GM12878 (cell line): ENCODE measurements around the gene TBCCD1. TPM values are rescaled to one million over a fixed set of nuclear protein-coding genes. Genes with fewer than 3 reads are reported as not detected.

Source experiments
- ATAC-seq: fragments of 200-7000 bp; cut with Tn5 transposase; 3 replicates; pipeline ENCODE4 v1.9.1; 2020; ENCODE audit warnings: mild to moderate bottlenecking, moderate library complexity
- BruUV-seq: library from RNA; stranded (reverse); fragments of 400-500 nt; replicated peaks from 2 replicates; lab custom pipeline; 2021; lab: Mats Ljungman, UMichigan
- CTCF ChIA-PET: fragments of 300-600 bp; sonication (Branson Sonifier 250); formaldehyde crosslinking; extraction: SDS; loops from one replicate; lab custom pipeline; 2021; ENCODE audit warnings: inconsistent platforms; lab: Yijun Ruan, JAX
- POLR2A ChIA-PET: fragments of 350-600 bp; formaldehyde crosslinking; extraction: SDS; loops from one replicate; lab custom pipeline; 2021; ENCODE audit warnings: inconsistent platforms; lab: Charles Lee
- RAD21 ChIA-PET: fragments of 300-600 bp; sonication (Branson Sonifier 250); formaldehyde crosslinking; loops from one replicate; lab custom pipeline; 2023; ENCODE audit warnings: antibody characterized with exemption; ENCODE audit not compliant: unreplicated experiment; lab: Charles Lee
- SMC1A ChIA-PET: fragments of 300-600 bp; sonication (Branson Sonifier 250); formaldehyde crosslinking; loops from one replicate; lab custom pipeline; 2023; ENCODE audit not compliant: unreplicated experiment, uncharacterized antibody; lab: Charles Lee
- DNase-seq: peaks from one replicate; pipeline ENCODE4 v3.0.0-alpha.2; 2011; ENCODE audit warnings: low read depth, low spot score
- FAIRE-seq: peaks from 3 replicates; lab custom pipeline; 2011; peaks lifted over from hg19 to GRCh38; lab: Jason Lieb, UNC
- H2AFZ ChIP-seq: 2 replicates; pipeline ENCODE4 v1.6.0; 2011; ENCODE audit warnings: low read depth, low read length, control low read depth; ENCODE audit not compliant: control insufficient read depth
- H3K27ac ChIP-seq: 2 replicates; pipeline ENCODE4 v1.5.1; 2011; ENCODE audit warnings: control low read depth; ENCODE audit not compliant: control insufficient read depth, insufficient read depth
- H3K27me3 ChIP-seq, 2 experiments: replicated peaks in 1 of 2; 2 replicates each; pipeline versions ENCODE4 v1.6.0 to v1.6.1; 2011; ENCODE audit warnings: low read length in 1 of 2; ENCODE audit not compliant: control insufficient read depth in 2 of 2, insufficient read depth in 2 of 2
- H3K36me3 ChIP-seq, 2 experiments: 2 replicates each; pipeline ENCODE4 v1.5.1; 2011; ENCODE audit warnings: low read length in 1 of 2; ENCODE audit not compliant: control insufficient read depth in 2 of 2, insufficient read depth in 2 of 2
- H3K4me1 ChIP-seq: 2 replicates; pipeline ENCODE4 v1.6.1; 2011; ENCODE audit warnings: mild to moderate bottlenecking, low read length, moderate library complexity, mixed read lengths; ENCODE audit not compliant: control insufficient read depth, insufficient read depth
- H3K4me2 ChIP-seq: 2 replicates; pipeline ENCODE4 v1.6.0; 2011; ENCODE audit warnings: control low read depth; ENCODE audit not compliant: control insufficient read depth, insufficient read depth
- H3K4me3 ChIP-seq: fragments of 200-600 bp; sonication (generic); 2 replicates; pipeline ENCODE4 v1.5.1; 2016
- H3K79me2 ChIP-seq: 2 replicates; pipeline ENCODE4 v1.6.0; 2011; ENCODE audit warnings: low read length; ENCODE audit not compliant: control insufficient read depth, insufficient read depth
- H3K9ac ChIP-seq: 2 replicates; pipeline ENCODE4 v1.8.0; 2011; ENCODE audit warnings: low read length, control low read depth, mixed read lengths; ENCODE audit not compliant: control insufficient read depth, insufficient read depth
- H3K9me3 ChIP-seq: replicated peaks from 3 replicates; pipeline ENCODE4 v1.5.1; 2011; ENCODE audit warnings: mild to moderate bottlenecking, low read length; ENCODE audit not compliant: control insufficient read depth, insufficient read depth
- H4K20me1 ChIP-seq: 2 replicates; pipeline ENCODE4 v1.6.0; 2011; ENCODE audit not compliant: control insufficient read depth, insufficient read depth
- ATF7 ChIP-seq: fragments of 450-650 bp; IDR thresholded peaks from 2 replicates; pipeline ENCODE4 v1.6.1; 2016; ENCODE audit warnings: low read depth, mild to moderate bottlenecking
- BMI1 ChIP-seq: fragments of 450-650 bp; IDR thresholded peaks from 2 replicates; pipeline ENCODE4 v1.6.1; 2016; ENCODE audit warnings: mild to moderate bottlenecking, moderate library complexity, borderline replicate concordance
- ETV6 ChIP-seq, 2 experiments: fragments of 450-650 bp in 1 of 2; IDR thresholded peaks in 1 of 2; conservative IDR thresholded peaks in 1 of 2; 2 replicates each; pipeline ENCODE4 v1.6.1; 2014; ENCODE audit warnings: antibody characterized with exemption in 1 of 2, borderline replicate concordance in 1 of 2, low read depth in 1 of 2, mild to moderate bottlenecking in 1 of 2, moderate library complexity in 1 of 2
- FOXM1 ChIP-seq: IDR thresholded peaks from 2 replicates; pipeline ENCODE4 v1.6.1; 2012; ENCODE audit warnings: low read depth, mild to moderate bottlenecking, inconsistent platforms, low read length, moderate library complexity
- IKZF2 ChIP-seq, 2 experiments: fragments of 450-650 bp; IDR thresholded peaks; 2 replicates each; pipeline ENCODE4 v1.6.1; 2017; ENCODE audit warnings: mild to moderate bottlenecking in 2 of 2, moderate library complexity in 2 of 2
- IRF4 ChIP-seq: IDR thresholded peaks from 2 replicates; pipeline ENCODE4 v1.6.1; 2011; ENCODE audit warnings: low read depth, low read length
- JUND ChIP-seq: IDR thresholded peaks from 2 replicates; pipeline ENCODE4 v1.6.1; 2012; ENCODE audit warnings: low read depth, mild to moderate bottlenecking, low read length, improper control_type of control experiment, moderate library complexity
- MEF2B ChIP-seq: fragments of 450-650 bp; IDR thresholded peaks from 2 replicates; pipeline ENCODE4 v1.6.1; 2018; ENCODE audit warnings: mild to moderate bottlenecking, moderate library complexity; ENCODE audit not compliant: partially characterized antibody, poor library complexity, severe bottlenecking
- NBN ChIP-seq: fragments of 450-650 bp; IDR thresholded peaks from 2 replicates; pipeline ENCODE4 v1.6.1; 2016
- TAF1 ChIP-seq: IDR thresholded peaks from 2 replicates; pipeline ENCODE4 v1.6.1; 2011; ENCODE audit warnings: mild to moderate bottlenecking, low read depth, low read length, borderline replicate concordance
- WRNIP1 ChIP-seq: IDR thresholded peaks from 2 replicates; pipeline ENCODE4 v1.6.1; 2011; ENCODE audit warnings: low read depth, low read length, improper control_type of control experiment, borderline replicate concordance
- ZSCAN29 ChIP-seq: fragments of 450-650 bp; IDR thresholded peaks from 2 replicates; pipeline ENCODE4 v1.6.1; 2017; ENCODE audit warnings: mild to moderate bottlenecking, moderate library complexity
- WGBS: methylation state at CpG from one replicate; pipeline ENCODE4 v1.1.6; 2016; ENCODE audit warnings: low lambda C conversion rate; ENCODE audit not compliant: insufficient replicate concordance, insufficient coverage; ENCODE audit errors: missing lambda C conversion rate; 5-methylcytosine and 5-hydroxymethylcytosine counted together
- in situ Hi-C: fragments of 300-500 bp; cut with MboI; formaldehyde crosslinking; loops from 9 replicates; pipeline ENCODE4 v1.14.3; 2018; ENCODE audit warnings: mixed read lengths
- intact Hi-C: fragments of 100-400 bp; cut with micrococcal nuclease; formaldehyde crosslinking; loops from one replicate; pipeline ENCODE4 v1.14.2; 2022; ENCODE audit not compliant: unreplicated experiment
- polyA plus RNA-seq, 11 experiments: library from polyadenylated mRNA; depleted of rRNA in 4 of 11; unstranded in 6 of 11; stranded (reverse) in 5 of 11; fragments of >200 nt; fragmentation: Nextera tagmentation in 4 of 11; fragmentation: Illumina TruSeq in 1 of 11; extraction: Ambion mirVana in 4 of 11; extraction: Trizol in 1 of 11; gene quantifications; 1 replicate in 1 of 11; 2 replicates in 10 of 11; pipeline versions ENCODE4 v1.2.1 to v1.2.3, GENCODE V29; 2011 to 2016; ENCODE audit warnings: inconsistent platforms in 2 of 11, missing spikeins in 2 of 11, low read depth in 1 of 11
- total RNA-seq, 4 experiments: library from RNA; depleted of rRNA in 3 of 4; stranded (reverse); fragments of >200 nt in 3 of 4; fragmentation: Illumina TruSeq in 1 of 4; extraction: Trizol in 1 of 4; gene quantifications; 2 replicates each; pipeline versions ENCODE4 v1.2.1 to v1.2.3, GENCODE V29; 2013 to 2021
- TF ChIP-seq, protein P1 (sequence below): fragments of 450-650 bp; IDR thresholded peaks from 2 replicates; pipeline ENCODE4 v1.6.1; 2017; ENCODE audit warnings: mild to moderate bottlenecking, moderate library complexity
- TF ChIP-seq, protein P2 (sequence below): fragments of 450-650 bp; IDR thresholded peaks from 2 replicates; pipeline ENCODE4 v1.6.1; 2017; ENCODE audit warnings: antibody characterized with exemption, mild to moderate bottlenecking, moderate library complexity

Gene TBCCD1
- total and polyA plus RNA-seq, 10 of the 15 experiments (the other 5 are each of a cell fraction or from before 2014, with no cell fraction given), result 6.9 to 23.4 (median 14.7) TPM

DNA sequence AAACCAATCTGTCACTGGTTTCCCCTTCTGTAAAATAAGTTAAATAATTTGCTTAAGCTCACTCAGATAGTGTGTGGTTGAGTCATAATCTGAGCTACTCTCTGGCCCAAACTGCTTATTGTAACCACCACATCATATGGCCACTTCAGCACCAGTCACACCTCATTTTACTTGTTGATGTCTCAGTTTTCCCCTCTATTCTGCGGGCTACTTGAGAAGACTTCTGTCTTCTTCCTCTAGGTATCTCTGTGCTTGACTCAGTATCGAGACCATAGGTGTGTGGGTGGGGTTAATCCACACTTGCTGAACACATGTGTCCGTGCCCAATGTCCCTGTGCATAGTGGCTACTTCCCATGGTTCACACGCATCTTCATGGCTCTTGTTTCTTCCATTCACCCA is 55.9 kb downstream of the TBCCD1 start:
- peak; percentile 81 for ATAC-seq
- peak; percentile 7 for FAIRE-seq
- Histone ChIP-seq H3K36me3 (no peaks in the 10 kb centered on the region), H3K4me3 (no peak overlapping the region), H3K79me2 (no peaks in the 10 kb centered on the region), H3K9me3 (no peaks in the 10 kb centered on the region), H3K27ac (0 out of 2 replicates have a peak overlapping the region, but pooled peaks have one; percentile 29), H2AFZ (no peak overlapping the region), H3K4me2 (0 out of 2 replicates have a peak overlapping the region, but pooled peaks have one; percentile 19), H3K9ac (no peak overlapping the region), H4K20me1 (no peaks in the 10 kb centered on the region), H3K4me1 (peaks cover 51% of the 10 kb centered on the region), H3K27me3 (no peaks in the 10 kb centered on the region)
- RAD21 ChIA-PET, result interaction anchor here (0.6 to 7.8 kb wide), 9 partner anchors 9 to 256 kb away, joined by 3 to 192 read pairs (median 4); no protein-coding TSS in a partner anchor
- WGBS, result 2% methylated on average over 4 of the region's 4 CpGs
- peak; percentile 70 for DNase-seq
- intact Hi-C loops (loop anchor here (2.0 kb wide), 1 partner anchor 24 kb away; no protein-coding TSS in a partner anchor), in situ Hi-C loops (no loop called here)
- CTCF ChIA-PET, result interaction anchor here (1.0 to 5.7 kb wide), 11 partner anchors 9 to 310 kb away, joined by 3 to 141 read pairs (median 5); no protein-coding TSS in a partner anchor
- no TSS peak for BruUV-seq
- SMC1A ChIA-PET, result interaction anchor here (0.6 to 12.3 kb wide), 14 partner anchors 8 to 585 kb away, joined by 3 to 257 read pairs (median 4); no protein-coding TSS in a partner anchor
- POLR2A ChIA-PET, result interaction anchor here (1.0 to 2.1 kb wide), 6 partner anchors 11 to 29 kb away, joined by 3 to 11 read pairs (median 4); no protein-coding TSS in a partner anchor
- TF ChIP-seq ZSCAN29, result no peak
- TF ChIP-seq MEF2B, result peak; percentile 12
- TF ChIP-seq FOXM1, result peak; percentile 89; the same call in 1 of the 2 replicates
- TF ChIP-seq JUND, result 0 out of 2 replicates have a peak, but pooled peaks have one; percentile 43
- peak; percentile 77 for TF ChIP-seq ATF7
- TF ChIP-seq IRF4, result peak; percentile 95
- TF ChIP-seq, protein P1, sequence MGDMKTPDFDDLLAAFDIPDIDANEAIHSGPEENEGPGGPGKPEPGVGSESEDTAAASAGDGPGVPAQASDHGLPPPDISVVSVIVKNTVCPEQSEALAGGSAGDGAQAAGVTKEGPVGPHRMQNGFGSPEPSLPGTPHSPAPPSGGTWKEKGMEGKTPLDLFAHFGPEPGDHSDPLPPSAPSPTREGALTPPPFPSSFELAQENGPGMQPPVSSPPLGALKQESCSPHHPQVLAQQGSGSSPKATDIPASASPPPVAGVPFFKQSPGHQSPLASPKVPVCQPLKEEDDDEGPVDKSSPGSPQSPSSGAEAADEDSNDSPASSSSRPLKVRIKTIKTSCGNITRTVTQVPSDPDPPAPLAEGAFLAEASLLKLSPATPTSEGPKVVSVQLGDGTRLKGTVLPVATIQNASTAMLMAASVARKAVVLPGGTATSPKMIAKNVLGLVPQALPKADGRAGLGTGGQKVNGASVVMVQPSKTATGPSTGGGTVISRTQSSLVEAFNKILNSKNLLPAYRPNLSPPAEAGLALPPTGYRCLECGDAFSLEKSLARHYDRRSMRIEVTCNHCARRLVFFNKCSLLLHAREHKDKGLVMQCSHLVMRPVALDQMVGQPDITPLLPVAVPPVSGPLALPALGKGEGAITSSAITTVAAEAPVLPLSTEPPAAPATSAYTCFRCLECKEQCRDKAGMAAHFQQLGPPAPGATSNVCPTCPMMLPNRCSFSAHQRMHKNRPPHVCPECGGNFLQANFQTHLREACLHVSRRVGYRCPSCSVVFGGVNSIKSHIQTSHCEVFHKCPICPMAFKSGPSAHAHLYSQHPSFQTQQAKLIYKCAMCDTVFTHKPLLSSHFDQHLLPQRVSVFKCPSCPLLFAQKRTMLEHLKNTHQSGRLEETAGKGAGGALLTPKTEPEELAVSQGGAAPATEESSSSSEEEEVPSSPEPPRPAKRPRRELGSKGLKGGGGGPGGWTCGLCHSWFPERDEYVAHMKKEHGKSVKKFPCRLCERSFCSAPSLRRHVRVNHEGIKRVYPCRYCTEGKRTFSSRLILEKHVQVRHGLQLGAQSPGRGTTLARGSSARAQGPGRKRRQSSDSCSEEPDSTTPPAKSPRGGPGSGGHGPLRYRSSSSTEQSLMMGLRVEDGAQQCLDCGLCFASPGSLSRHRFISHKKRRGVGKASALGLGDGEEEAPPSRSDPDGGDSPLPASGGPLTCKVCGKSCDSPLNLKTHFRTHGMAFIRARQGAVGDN, result no peak
- TF ChIP-seq ETV6 (conservative IDR thresholded peaks at IDR 0.05 in 1 of 2, IDR thresholded peaks at IDR 0.05 in 1 of 2; ENCODE audit: borderline replicate concordance in 1 of 2, low read depth in 1 of 2), result peak in 1 of 2 experiments; percentile 50; a peak in 1 of 4 replicates
- no peak for TF ChIP-seq NBN
- no peak; the same call in 1 of the 2 replicates for TF ChIP-seq BMI1
- TF ChIP-seq IKZF2 (IDR thresholded peaks at IDR 0.05), result peak in 1 of 2 experiments; percentile 65; a peak in 2 of 4 replicates
- no peak for TF ChIP-seq WRNIP1
- TF ChIP-seq TAF1, result no peak
- TF ChIP-seq, protein P2, sequence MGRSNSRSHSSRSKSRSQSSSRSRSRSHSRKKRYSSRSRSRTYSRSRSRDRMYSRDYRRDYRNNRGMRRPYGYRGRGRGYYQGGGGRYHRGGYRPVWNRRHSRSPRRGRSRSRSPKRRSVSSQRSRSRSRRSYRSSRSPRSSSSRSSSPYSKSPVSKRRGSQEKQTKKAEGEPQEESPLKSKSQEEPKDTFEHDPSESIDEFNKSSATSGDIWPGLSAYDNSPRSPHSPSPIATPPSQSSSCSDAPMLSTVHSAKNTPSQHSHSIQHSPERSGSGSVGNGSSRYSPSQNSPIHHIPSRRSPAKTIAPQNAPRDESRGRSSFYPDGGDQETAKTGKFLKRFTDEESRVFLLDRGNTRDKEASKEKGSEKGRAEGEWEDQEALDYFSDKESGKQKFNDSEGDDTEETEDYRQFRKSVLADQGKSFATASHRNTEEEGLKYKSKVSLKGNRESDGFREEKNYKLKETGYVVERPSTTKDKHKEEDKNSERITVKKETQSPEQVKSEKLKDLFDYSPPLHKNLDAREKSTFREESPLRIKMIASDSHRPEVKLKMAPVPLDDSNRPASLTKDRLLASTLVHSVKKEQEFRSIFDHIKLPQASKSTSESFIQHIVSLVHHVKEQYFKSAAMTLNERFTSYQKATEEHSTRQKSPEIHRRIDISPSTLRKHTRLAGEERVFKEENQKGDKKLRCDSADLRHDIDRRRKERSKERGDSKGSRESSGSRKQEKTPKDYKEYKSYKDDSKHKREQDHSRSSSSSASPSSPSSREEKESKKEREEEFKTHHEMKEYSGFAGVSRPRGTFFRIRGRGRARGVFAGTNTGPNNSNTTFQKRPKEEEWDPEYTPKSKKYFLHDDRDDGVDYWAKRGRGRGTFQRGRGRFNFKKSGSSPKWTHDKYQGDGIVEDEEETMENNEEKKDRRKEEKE, result no peak
